K562 (cell line): ENCODE data around the gene PRELID3B.

Experiments
- BCLAF1 ChIP-seq, 2 experiments: fragments of 450-650 bp in 1 of 2; IDR thresholded peaks; 2 replicates each; pipeline ENCODE4 v1.6.1; 2011 to 2017; ENCODE audit warnings: low read depth in 2 of 2, antibody characterized with exemption in 1 of 2, borderline replicate concordance in 1 of 2, low read length in 1 of 2, mild to moderate bottlenecking in 1 of 2, mixed read lengths in 1 of 2; ENCODE audit not compliant: control insufficient read depth in 1 of 2
- CTCF ChIP-seq, 3 experiments: IDR thresholded peaks in 2 of 3; conservative IDR thresholded peaks in 1 of 3; 2 replicates each; pipeline ENCODE4 v1.5.1; 2011 to 2012; ENCODE audit warnings: low read length in 3 of 3, mild to moderate bottlenecking in 3 of 3, control low read depth in 2 of 3, improper control_type of control experiment in 1 of 3, inconsistent platforms in 1 of 3, low read depth in 1 of 3, mixed read lengths in 1 of 3, moderate library complexity in 1 of 3; ENCODE audit not compliant: insufficient read depth in 2 of 3
- E4F1 ChIP-seq: fragments of 250-450 bp; sonication (Bioruptor Pico); IDR thresholded peaks from 2 replicates; pipeline ENCODE4 v1.5.0; 2021; ENCODE audit warnings: mild to moderate bottlenecking, borderline replicate concordance
- ELK1 ChIP-seq: sonication (generic); formaldehyde crosslinking; IDR thresholded peaks from 2 replicates; pipeline ENCODE4 v1.8.1; 2022; ENCODE audit warnings: missing genetic modification reagents
- KDM4B ChIP-seq, 2 experiments: fragments of 450-650 bp in 1 of 2; sonication (generic) in 1 of 2; IDR thresholded peaks; 2 replicates each; pipeline ENCODE4 v1.6.1; 2016 to 2017; ENCODE audit warnings: borderline replicate concordance in 2 of 2, antibody characterized with exemption in 1 of 2, low read depth in 1 of 2, mild to moderate bottlenecking in 1 of 2
- NFRKB ChIP-seq: fragments of 450-650 bp; IDR thresholded peaks from 2 replicates; pipeline ENCODE4 v1.6.1; 2016; ENCODE audit warnings: low read depth
- POLR2A ChIP-seq: fragments of 450-650 bp; conservative IDR thresholded peaks from 2 replicates; pipeline ENCODE4 v1.6.1; 2016
- PREB ChIP-seq: sonication (generic); formaldehyde crosslinking; IDR thresholded peaks from 2 replicates; pipeline ENCODE4 v1.8.1; 2023; ENCODE audit warnings: mild to moderate bottlenecking, missing genetic modification reagents
- STAT5B ChIP-seq: fragments of 250-450 bp; sonication (Bioruptor Pico); IDR thresholded peaks from 2 replicates; pipeline ENCODE4 v1.8.0; 2021; ENCODE audit warnings: mild to moderate bottlenecking, inconsistent platforms
- ZNF280B ChIP-seq: fragments of 250-450 bp; sonication (Bioruptor Pico); IDR thresholded peaks from 2 replicates; pipeline ENCODE4 v1.5.1; 2021; ENCODE audit warnings: mild to moderate bottlenecking
- ZZZ3 ChIP-seq: fragments of 450-650 bp; IDR thresholded peaks from 2 replicates; pipeline ENCODE4 v1.6.1; 2016; ENCODE audit warnings: antibody characterized with exemption, mild to moderate bottlenecking, moderate library complexity

GRCh38 chr20:59047938-59048680 lies 5.5 kb upstream of the PRELID3B start:
- TF ChIP-seq PREB: no peak
- TF ChIP-seq ZZZ3: no peak
- no peak for TF ChIP-seq CTCF (IDR thresholded peaks at IDR 0.05 in 2 of 3, conservative IDR thresholded peaks at IDR 0.05 in 1 of 3; ENCODE audit: insufficient read depth in 2 of 3, low read depth in 1 of 3, low read length in 3 of 3)
- TF ChIP-seq NFRKB: no peak
- no peak for TF ChIP-seq E4F1 (CRISPR knock-in tag)
- no peak for TF ChIP-seq STAT5B
- TF ChIP-seq BCLAF1 (IDR thresholded peaks at IDR 0.05; ENCODE audit: borderline replicate concordance in 1 of 2, control insufficient read depth in 1 of 2, low read depth in 2 of 2, low read length in 1 of 2): no peak
- no peak for TF ChIP-seq ZNF280B (CRISPR knock-in tag)
- no peak for TF ChIP-seq KDM4B (IDR thresholded peaks at IDR 0.05; ENCODE audit: borderline replicate concordance in 2 of 2, low read depth in 1 of 2)
- no peak for TF ChIP-seq ELK1
- TF ChIP-seq POLR2A: no peak
